Mesenchymal stem cell (in vitro differentiated cells and primary cell): Measurements from ENCODE around the gene SCYGR6.
A peak's percentile ranks its signal among the peaks of the same experiment; 100 is the strongest.

Experiments
- DNase-seq: peaks from one replicate; pipeline ENCODE4 v3.0.0-alpha.2; 2013
- H2AFZ ChIP-seq: one replicate; pipeline ENCODE4 v1.6.1; 2013; ENCODE audit warnings: low read depth, mild to moderate bottlenecking, control low read depth, inconsistent platforms, low read length, moderate library complexity
- H2AK5ac ChIP-seq: 2 replicates; pipeline ENCODE4 v1.6.1; 2013; ENCODE audit warnings: low read length, moderate library complexity, mild to moderate bottlenecking, inconsistent platforms; ENCODE audit not compliant: severe bottlenecking
- H2BK120ac ChIP-seq: one replicate; pipeline ENCODE4 v1.6.1; 2013; ENCODE audit warnings: low read depth, mild to moderate bottlenecking, inconsistent platforms, low read length, moderate library complexity
- H2BK12ac ChIP-seq, 2 experiments: one replicate each; pipeline ENCODE4 v1.6.1; 2013; ENCODE audit warnings: inconsistent platforms in 2 of 2, low read length in 2 of 2, mild to moderate bottlenecking in 2 of 2, moderate library complexity in 2 of 2, control low read depth in 1 of 2
- H2BK15ac ChIP-seq: one replicate; pipeline ENCODE4 v1.6.1; 2013; ENCODE audit warnings: mild to moderate bottlenecking, low read depth, inconsistent platforms; ENCODE audit not compliant: poor library complexity, severe bottlenecking
- H2BK5ac ChIP-seq: 2 replicates; pipeline ENCODE4 v1.6.1; 2013; ENCODE audit warnings: low read depth, mild to moderate bottlenecking, low read length, control low read depth, inconsistent platforms; ENCODE audit not compliant: poor library complexity, severe bottlenecking
- H3K14ac ChIP-seq, 2 experiments: one replicate each; pipeline ENCODE4 v1.6.1; 2013; ENCODE audit warnings: inconsistent platforms in 2 of 2, low read length in 2 of 2, control low read depth in 1 of 2, mild to moderate bottlenecking in 1 of 2, moderate library complexity in 1 of 2
- H3K18ac ChIP-seq, 2 experiments: one replicate each; pipeline ENCODE4 v1.6.1; 2013; ENCODE audit warnings: inconsistent platforms in 2 of 2, low read length in 2 of 2, control low read depth in 1 of 2, low read depth in 1 of 2, mild to moderate bottlenecking in 1 of 2
- H3K23ac ChIP-seq, 2 experiments: one replicate each; pipeline ENCODE4 v1.6.1; 2013; ENCODE audit warnings: inconsistent platforms in 2 of 2, low read length in 2 of 2, mild to moderate bottlenecking in 2 of 2, moderate library complexity in 2 of 2, control low read depth in 1 of 2
- H3K27ac ChIP-seq: 2 replicates; pipeline ENCODE4 v1.5.1; 2013; ENCODE audit warnings: mild to moderate bottlenecking, moderate library complexity, low read length, control low read depth, inconsistent platforms; ENCODE audit not compliant: poor library complexity, severe bottlenecking
- H3K27me3 ChIP-seq, 2 experiments: 2 replicates each; pipeline versions ENCODE4 v1.6.1 to v1.7.0; 2013; ENCODE audit warnings: low read length in 2 of 2, mild to moderate bottlenecking in 2 of 2, moderate library complexity in 2 of 2, control low read depth in 1 of 2, inconsistent platforms in 1 of 2; ENCODE audit not compliant: control insufficient read depth in 1 of 2, insufficient read depth in 1 of 2
- H3K36me3 ChIP-seq, 2 experiments: 2 replicates each; pipeline versions ENCODE4 v1.6.1 to v1.7.0; 2013; ENCODE audit warnings: low read length in 2 of 2, control low read depth in 1 of 2, inconsistent platforms in 1 of 2, low read depth in 1 of 2, mild to moderate bottlenecking in 1 of 2; ENCODE audit not compliant: insufficient read depth in 2 of 2, control insufficient read depth in 1 of 2
- H3K4ac ChIP-seq, 2 experiments: one replicate each; pipeline ENCODE4 v1.6.1; 2013; ENCODE audit warnings: inconsistent platforms in 2 of 2, low read length in 2 of 2, mild to moderate bottlenecking in 2 of 2, moderate library complexity in 2 of 2, control low read depth in 1 of 2, low read depth in 1 of 2
- H3K4me1 ChIP-seq: 2 replicates; pipeline ENCODE4 v1.6.1; 2013; ENCODE audit warnings: low read depth, low read length, control low read depth; ENCODE audit not compliant: control insufficient read depth, insufficient read depth
- H3K4me2 ChIP-seq: 2 replicates; pipeline ENCODE4 v1.6.1; 2013; ENCODE audit warnings: low read length, mild to moderate bottlenecking, inconsistent platforms; ENCODE audit not compliant: poor library complexity, severe bottlenecking
- H3K4me3 ChIP-seq, 2 experiments: 2 replicates each; pipeline versions ENCODE4 v1.5.1 to v1.7.0; 2013; ENCODE audit warnings: low read length in 2 of 2, mild to moderate bottlenecking in 2 of 2, control low read depth in 1 of 2, low read depth in 1 of 2; ENCODE audit not compliant: insufficient read depth in 1 of 2
- H3K79me1 ChIP-seq: replicated peaks from 2 replicates; pipeline ENCODE4 v1.6.1; 2013; ENCODE audit warnings: mild to moderate bottlenecking, control low read depth, low read length, inconsistent platforms; ENCODE audit not compliant: poor library complexity, severe bottlenecking
- H3K9ac ChIP-seq: 2 replicates; pipeline ENCODE4 v1.7.0; 2013; ENCODE audit warnings: mild to moderate bottlenecking, low read length, moderate library complexity
- H3K9me3 ChIP-seq: 2 replicates; pipeline ENCODE4 v1.7.0; 2013; ENCODE audit warnings: mild to moderate bottlenecking, low read length; ENCODE audit not compliant: control insufficient read depth
- H4K8ac ChIP-seq: one replicate; pipeline ENCODE4 v1.6.1; 2013; ENCODE audit warnings: inconsistent platforms, mild to moderate bottlenecking, low read length, moderate library complexity
- H4K91ac ChIP-seq: one replicate; pipeline ENCODE4 v1.6.1; 2013; ENCODE audit warnings: mild to moderate bottlenecking, low read length, inconsistent platforms
- WGBS: methylation state at CpG from one replicate; pipeline ENCODE4 v1.1.7; 2013; ENCODE audit warnings: mixed read lengths; 5-methylcytosine and 5-hydroxymethylcytosine counted together

SCYGR6 gene

GRCh38 chr2:227703961-227704360 lies 20.6 kb downstream of the SCYGR6 start:
- Histone ChIP-seq H3K27ac (no peak overlapping the region), H3K4me1 (peaks cover 3% of the 10 kb centered on the region), H2BK120ac (no peak overlapping the region), H2AFZ (no peak overlapping the region), H3K9ac (peak overlapping the region; percentile 10), H3K79me1 (no peaks in the 10 kb centered on the region), H2BK12ac (no peak overlapping the region), H3K4ac (no peak overlapping the region), H2BK5ac (no peak overlapping the region), H3K36me3 (no peaks in the 10 kb centered on the region), H3K14ac (no peak overlapping the region), H3K23ac (no peak overlapping the region), H3K4me3 (no peak overlapping the region), H3K27me3 (no peaks in the 10 kb centered on the region), H3K18ac (no peak overlapping the region), H2BK15ac (no peak overlapping the region), H2AK5ac (no peak overlapping the region), H4K91ac (no peak overlapping the region), H4K8ac (no peak overlapping the region), H3K9me3 (no peaks in the 10 kb centered on the region), H3K4me2 (no peak overlapping the region)
- 71% methylated on average over 3 of the region's 3 CpGs for WGBS
- DNase-seq: peak; percentile 28

GRCh38 chr2:227703280-227703732 lies 21.3 kb downstream of the SCYGR6 start:
- no peaks in the 10 kb centered on the region for H3K9me3 ChIP-seq
- WGBS: 45% methylated on average over 3 of the region's 4 CpGs
- H3K4me3 ChIP-seq: peak overlapping the region in 1 of 2 experiments; percentile 36
- no peak overlapping the region for H2BK15ac ChIP-seq
- no peaks in the 10 kb centered on the region for H3K36me3 ChIP-seq
- H2BK12ac ChIP-seq: no peak overlapping the region
- H3K4ac ChIP-seq: no peak overlapping the region
- H3K27ac ChIP-seq: no peak overlapping the region
- H3K9ac ChIP-seq: peak overlapping the region; percentile 10
- H3K14ac ChIP-seq: no peak overlapping the region
- H3K18ac ChIP-seq: no peak overlapping the region
- no peak overlapping the region for H2BK120ac ChIP-seq
- no peak overlapping the region for H4K91ac ChIP-seq
- DNase-seq: peak; percentile 1
- no peaks in the 10 kb centered on the region for H3K79me1 ChIP-seq
- H3K27me3 ChIP-seq: no peaks in the 10 kb centered on the region
- no peak overlapping the region for H3K23ac ChIP-seq
- no peak overlapping the region for H2BK5ac ChIP-seq
- peaks cover 3% of the 10 kb centered on the region for H3K4me1 ChIP-seq
- no peak overlapping the region for H2AK5ac ChIP-seq
- no peak overlapping the region for H3K4me2 ChIP-seq
- H4K8ac ChIP-seq: no peak overlapping the region
- H2AFZ ChIP-seq: no peak overlapping the region

- Histone ChIP-seq H3K27ac (no peak overlapping the region), H2BK15ac (no peak overlapping the region), H3K14ac (no peak overlapping the region), H2AK5ac (no peak overlapping the region), H3K9me3 (no peaks in the 10 kb centered on the region), H2BK120ac (no peak overlapping the region), H3K23ac (no peak overlapping the region), H3K9ac (no peak overlapping the region), H2AFZ (no peak overlapping the region), H3K27me3 (no peaks in the 10 kb centered on the region), H3K36me3 (no peaks in the 10 kb centered on the region), H3K4ac (no peak overlapping the region), H4K8ac (no peak overlapping the region), H3K18ac (no peak overlapping the region), H3K4me1 (peaks cover 3% of the 10 kb centered on the region), H3K79me1 (no peaks in the 10 kb centered on the region), H2BK12ac (no peak overlapping the region), H3K4me2 (no peak overlapping the region), H2BK5ac (no peak overlapping the region), H4K91ac (no peak overlapping the region), H3K4me3 (no peak overlapping the region)
- no peak for DNase-seq
- WGBS: no CpG with 5 or more reads among the region's 3 CpGs
Observed at GRCh38 chr2:227701556-227701955, 23.0 kb downstream of the SCYGR6 start.

GRCh38 chr2:227696990-227697679 lies 27.4 kb downstream of the SCYGR6 start:
- H3K36me3 ChIP-seq: no peaks in the 10 kb centered on the region
- no peak overlapping the region for H3K27ac ChIP-seq
- no peak overlapping the region for H2BK5ac ChIP-seq
- no peak overlapping the region for H3K4me3 ChIP-seq
- no peak overlapping the region for H2BK120ac ChIP-seq
- no peak overlapping the region for H3K4ac ChIP-seq
- no peak overlapping the region for H3K9ac ChIP-seq
- WGBS: no CpG with 5 or more reads among the region's 2 CpGs
- no peak overlapping the region for H3K4me2 ChIP-seq
- no peak overlapping the region for H4K8ac ChIP-seq
- no peak overlapping the region for H2BK15ac ChIP-seq
- H3K23ac ChIP-seq: no peak overlapping the region
- H2AFZ ChIP-seq: no peak overlapping the region
- H3K4me1 ChIP-seq: no peaks in the 10 kb centered on the region
- no peak for DNase-seq
- H2BK12ac ChIP-seq: no peak overlapping the region
- no peak overlapping the region for H2AK5ac ChIP-seq
- H3K14ac ChIP-seq: no peak overlapping the region
- H3K9me3 ChIP-seq: no peaks in the 10 kb centered on the region
- no peak overlapping the region for H4K91ac ChIP-seq
- no peaks in the 10 kb centered on the region for H3K27me3 ChIP-seq
- no peak overlapping the region for H3K18ac ChIP-seq
- H3K79me1 ChIP-seq: no peaks in the 10 kb centered on the region
